ENCODE measurements around the gene CIDEB. TPM values are rescaled to one million over a fixed set of nuclear protein-coding genes. Genes with fewer than 3 reads are reported as not detected.

The CIDEB gene
- total and polyA plus RNA-seq, 10 of the 15 experiments (the other 5 are each of a cell fraction or from before 2014, with no cell fraction given): 0.34 to 6.3 (median 3.2) TPM

DNA sequence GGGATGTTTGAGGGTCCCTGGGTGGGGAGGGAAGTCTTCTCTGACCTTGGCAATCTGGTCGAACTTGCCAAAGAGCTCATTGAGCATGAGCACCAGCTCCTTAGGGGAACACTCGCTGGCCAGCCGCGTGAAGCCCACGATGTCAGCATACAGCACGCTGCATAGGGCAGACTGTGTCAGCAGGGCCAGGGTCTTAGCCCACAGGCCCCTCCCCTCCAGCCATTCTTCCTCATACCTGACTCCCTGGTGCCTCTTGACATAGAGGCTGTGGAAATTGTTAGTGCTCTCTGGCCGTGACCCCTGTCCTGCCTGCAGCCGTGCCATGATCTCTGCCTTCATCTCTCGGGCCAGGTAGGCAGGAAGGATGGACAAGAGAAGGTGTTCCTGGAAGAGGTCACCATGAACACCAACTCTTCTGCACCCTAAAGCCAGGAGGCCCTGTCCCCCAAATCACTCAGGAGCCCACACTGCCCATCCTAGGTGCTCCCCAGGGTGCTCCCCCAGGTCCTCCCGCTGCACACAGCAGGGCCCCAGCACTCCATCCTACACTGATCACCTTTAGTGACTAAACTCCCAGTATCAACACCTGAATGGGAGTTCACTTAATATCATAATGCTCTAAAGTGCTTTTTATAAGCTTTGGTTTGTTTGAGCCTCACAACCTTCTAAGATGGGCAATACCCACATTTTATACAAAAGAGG lies 23.3 kb upstream of the CIDEB start:
- Histone ChIP-seq H3K4me3 (no peak overlapping the region), H3K27ac (ENCODE audit: control insufficient read depth, insufficient read depth) (no peak overlapping the region), H3K27me3 (replicated peaks in 1 of 2; ENCODE audit: control insufficient read depth in 2 of 2, insufficient read depth in 2 of 2, low read length in 1 of 2) (peaks cover 2 to 12% of the 10 kb centered on the region in 2 experiments; a peak in 3 of 4 replicates), H3K9ac (ENCODE audit: control insufficient read depth, insufficient read depth, low read length) (no peak overlapping the region), H3K9me3 (replicated peaks; ENCODE audit: control insufficient read depth, insufficient read depth, low read length) (no peaks in the 10 kb centered on the region), H4K20me1 (ENCODE audit: control insufficient read depth, insufficient read depth) (no peaks in the 10 kb centered on the region), H3K79me2 (ENCODE audit: control insufficient read depth, insufficient read depth, low read length) (no peaks in the 10 kb centered on the region), H2AFZ (ENCODE audit: control insufficient read depth, low read depth, low read length) (no peak overlapping the region), H3K36me3 (ENCODE audit: control insufficient read depth in 2 of 2, insufficient read depth in 2 of 2, low read length in 1 of 2) (no peaks in the 10 kb centered on the region; a peak in 1 of 4 replicates), H3K4me2 (ENCODE audit: control insufficient read depth, insufficient read depth) (no peak overlapping the region), H3K4me1 (ENCODE audit: control insufficient read depth, insufficient read depth, low read length) (peaks cover 18% of the 10 kb centered on the region)
- CTCF ChIA-PET: interaction anchor here (0.6 to 16.6 kb wide), 8 partner anchors 23 to 625 kb away, joined by 3 to 452 read pairs (median 36); partner anchors contain the start of genes CBLN3, CIDEB, KHNYN and LTB4R2
- SMC1A ChIA-PET (ENCODE audit: uncharacterized antibody, unreplicated experiment): interaction anchor here (3.6 to 4.9 kb wide), 2 partner anchors 100 to 104 kb away, joined by 53 to 77 read pairs; partner anchors contain the start of genes CBLN3 and KHNYN
- intact Hi-C loops (cut with micrococcal nuclease; ENCODE audit: unreplicated experiment) (loop anchor here (5.0 kb wide), 1 partner anchor 36 kb away; the partner anchor contains the start of gene NFATC4), in situ Hi-C loops (cut with MboI) (loop anchor here (5.0 kb wide), 1 partner anchor 101 kb away; no protein-coding TSS in a partner anchor)
- ATAC-seq: no peak
- TF ChIP-seq, protein P1, sequence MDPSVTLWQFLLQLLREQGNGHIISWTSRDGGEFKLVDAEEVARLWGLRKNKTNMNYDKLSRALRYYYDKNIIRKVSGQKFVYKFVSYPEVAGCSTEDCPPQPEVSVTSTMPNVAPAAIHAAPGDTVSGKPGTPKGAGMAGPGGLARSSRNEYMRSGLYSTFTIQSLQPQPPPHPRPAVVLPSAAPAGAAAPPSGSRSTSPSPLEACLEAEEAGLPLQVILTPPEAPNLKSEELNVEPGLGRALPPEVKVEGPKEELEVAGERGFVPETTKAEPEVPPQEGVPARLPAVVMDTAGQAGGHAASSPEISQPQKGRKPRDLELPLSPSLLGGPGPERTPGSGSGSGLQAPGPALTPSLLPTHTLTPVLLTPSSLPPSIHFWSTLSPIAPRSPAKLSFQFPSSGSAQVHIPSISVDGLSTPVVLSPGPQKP (IDR thresholded peaks at IDR 0.05; ENCODE audit: low read depth, low read length): no peak
- TF ChIP-seq NFXL1 (IDR thresholded peaks at IDR 0.05; ENCODE audit: borderline replicate concordance) (peak; percentile 78; the same call in 1 of the 2 replicates), RCOR1 (conservative IDR thresholded peaks at IDR 0.05; ENCODE audit: low read depth, low read length) (no peak), ATF2 (IDR thresholded peaks at IDR 0.05; ENCODE audit: low read length) (no peak), WRNIP1 (IDR thresholded peaks at IDR 0.05; ENCODE audit: borderline replicate concordance, low read depth, low read length) (no peak)
- 66% methylated on average over 10 of the region's 10 CpGs for whole genome bisulfite sequencing (ENCODE audit: insufficient coverage, insufficient replicate concordance, low lambda C conversion rate, missing lambda C conversion rate)
- RAD21 ChIA-PET (ENCODE audit: unreplicated experiment): interaction anchor here (0.7 to 5.0 kb wide), 5 partner anchors 20 to 106 kb away, joined by 3 to 141 read pairs (median 11); partner anchors contain the start of genes CBLN3, CIDEB, KHNYN and LTB4R
- no peak for FAIRE-seq
- POLR2A ChIA-PET: no interaction called here
- no TSS peak for BruUV-seq (replicated peaks)
- DNase-seq (ENCODE audit: low read depth, low spot score): no peak
